ENCODE results near the gene ADAMTS17. TPM values are rescaled to one million over a fixed set of nuclear protein-coding genes. Genes with fewer than 3 reads are reported as not detected.
A peak's percentile ranks its signal among the peaks of the same experiment; 100 is the strongest.

The ADAMTS17 gene
- total and polyA plus RNA-seq, 9 of the 15 experiments (the other 6 are each of a cell fraction or from before 2014, with no cell fraction given), result 0.01 to 0.14 (median 0.07) TPM; not detected in 6

DNA sequence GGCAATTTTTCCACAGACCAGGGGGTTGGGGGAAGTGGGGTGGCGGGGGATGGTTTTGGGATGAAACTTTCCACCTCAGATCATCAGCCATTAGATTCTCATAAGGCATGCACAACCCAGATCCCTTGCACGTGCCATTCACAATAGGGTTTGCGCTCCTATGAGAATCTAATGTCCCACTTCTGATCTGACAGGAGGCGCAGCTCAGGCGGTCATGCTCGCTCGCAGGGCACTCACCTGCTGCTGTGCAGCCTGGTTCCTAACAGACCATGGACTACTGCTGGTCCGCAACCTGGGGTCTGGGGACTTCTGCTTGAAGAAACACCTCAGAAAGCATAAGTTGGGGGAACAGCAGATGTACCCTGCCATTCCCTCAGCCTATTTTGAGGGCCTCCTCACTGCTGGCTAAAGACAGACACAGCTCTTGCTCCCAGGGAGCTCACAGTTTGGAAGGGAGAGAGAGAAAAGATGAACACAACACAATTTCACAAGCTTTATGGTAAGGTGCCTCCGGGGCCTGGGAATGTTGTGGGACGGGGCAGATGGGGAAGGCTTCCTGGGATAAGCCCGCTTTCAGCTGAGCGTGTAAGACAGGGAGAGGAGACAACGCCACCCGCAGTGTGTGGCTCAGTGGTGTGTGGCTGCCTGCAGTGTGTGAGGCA lies 285.2 kb downstream of the ADAMTS17 start:
- no TSS peak for BruUV-seq (replicated peaks)
- Histone ChIP-seq H4K20me1 (replicated peaks; ENCODE audit: control insufficient read depth, insufficient read depth, low read length) (no peaks in the 10 kb centered on the region), H3K9me1 (ENCODE audit: control insufficient read depth, insufficient read depth, low read length) (no peaks in the 10 kb centered on the region), H3K4me2 (ENCODE audit: insufficient read depth, low read length) (no peak overlapping the region), H3K27ac (ENCODE audit: extremely low read depth, low read depth, low read length) (no peak overlapping the region), H3K9me3 (replicated peaks; ENCODE audit: control insufficient read depth, insufficient read depth, low read depth, low read length) (no peaks in the 10 kb centered on the region), H3K27me3 (ENCODE audit: control insufficient read depth in 2 of 2, insufficient read depth in 2 of 2, low read length in 2 of 2) (peaks cover 26 to 82% of the 10 kb centered on the region in 2 experiments), H3K9ac (ENCODE audit: insufficient read depth in 1 of 2, low read depth in 2 of 2, low read length in 2 of 2) (no peak overlapping the region), H2AFZ (ENCODE audit: low read depth, low read length) (no peak overlapping the region), H3K4me1 (replicated peaks in 1 of 2; ENCODE audit: control insufficient read depth in 2 of 2, insufficient read depth in 2 of 2, low read length in 2 of 2) (no peaks in the 10 kb centered on the region), H3K4me3 (no peak overlapping the region), H3K79me2 (ENCODE audit: control insufficient read depth, insufficient read depth, low read length) (no peaks in the 10 kb centered on the region), H3K36me3 (ENCODE audit: control insufficient read depth, insufficient read depth, low read length) (no peaks in the 10 kb centered on the region)
- TF ChIP-seq ZFX (CRISPR knock-in tag; IDR thresholded peaks at IDR 0.05) (no peak), NFIX (CRISPR knock-in tag; IDR thresholded peaks at IDR 0.05; ENCODE audit: low read depth) (no peak), DPF2 (IDR thresholded peaks at IDR 0.05) (no peak), BACH1 (tag; IDR thresholded peaks at IDR 0.05) (no peak), JUNB (CRISPR knock-in tag; conservative IDR thresholded peaks at IDR 0.05) (no peak), ILF3 (IDR thresholded peaks at IDR 0.05; ENCODE audit: borderline replicate concordance) (no peak), HLTF (IDR thresholded peaks at IDR 0.05) (no peak), ZNF764 (CRISPR knock-in tag; IDR thresholded peaks at IDR 0.05; ENCODE audit: low read depth) (no peak), PML (IDR thresholded peaks at IDR 0.05; ENCODE audit: low read length) (no peak)
- TF ChIP-seq, protein P1, sequence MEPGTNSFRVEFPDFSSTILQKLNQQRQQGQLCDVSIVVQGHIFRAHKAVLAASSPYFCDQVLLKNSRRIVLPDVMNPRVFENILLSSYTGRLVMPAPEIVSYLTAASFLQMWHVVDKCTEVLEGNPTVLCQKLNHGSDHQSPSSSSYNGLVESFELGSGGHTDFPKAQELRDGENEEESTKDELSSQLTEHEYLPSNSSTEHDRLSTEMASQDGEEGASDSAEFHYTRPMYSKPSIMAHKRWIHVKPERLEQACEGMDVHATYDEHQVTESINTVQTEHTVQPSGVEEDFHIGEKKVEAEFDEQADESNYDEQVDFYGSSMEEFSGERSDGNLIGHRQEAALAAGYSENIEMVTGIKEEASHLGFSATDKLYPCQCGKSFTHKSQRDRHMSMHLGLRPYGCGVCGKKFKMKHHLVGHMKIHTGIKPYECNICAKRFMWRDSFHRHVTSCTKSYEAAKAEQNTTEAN (CRISPR knock-in tag; IDR thresholded peaks at IDR 0.05), result no peak
- TF ChIP-seq, protein P2, sequence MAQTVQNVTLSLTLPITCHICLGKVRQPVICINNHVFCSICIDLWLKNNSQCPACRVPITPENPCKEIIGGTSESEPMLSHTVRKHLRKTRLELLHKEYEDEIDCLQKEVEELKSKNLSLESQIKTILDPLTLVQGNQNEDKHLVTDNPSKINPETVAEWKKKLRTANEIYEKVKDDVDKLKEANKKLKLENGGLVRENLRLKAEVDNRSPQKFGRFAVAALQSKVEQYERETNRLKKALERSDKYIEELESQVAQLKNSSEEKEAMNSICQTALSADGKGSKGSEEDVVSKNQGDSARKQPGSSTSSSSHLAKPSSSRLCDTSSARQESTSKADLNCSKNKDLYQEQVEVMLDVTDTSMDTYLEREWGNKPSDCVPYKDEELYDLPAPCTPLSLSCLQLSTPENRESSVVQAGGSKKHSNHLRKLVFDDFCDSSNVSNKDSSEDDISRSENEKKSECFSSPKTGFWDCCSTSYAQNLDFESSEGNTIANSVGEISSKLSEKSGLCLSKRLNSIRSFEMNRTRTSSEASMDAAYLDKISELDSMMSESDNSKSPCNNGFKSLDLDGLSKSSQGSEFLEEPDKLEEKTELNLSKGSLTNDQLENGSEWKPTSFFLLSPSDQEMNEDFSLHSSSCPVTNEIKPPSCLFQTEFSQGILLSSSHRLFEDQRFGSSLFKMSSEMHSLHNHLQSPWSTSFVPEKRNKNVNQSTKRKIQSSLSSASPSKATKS (CRISPR knock-in tag; IDR thresholded peaks at IDR 0.05), result no peak
- ChIA-PET CTCF (ENCODE audit: low intra/inter-chr PET ratio) (no interaction called here), POLR2A (interaction anchor here (0.5 kb wide), 1 partner anchor 97 kb away, joined by 3 read pairs; no protein-coding TSS in a partner anchor)
- under 1% methylated on average over 11 of the region's 14 CpGs for WGBS (ENCODE audit: insufficient coverage, low coverage, missing lambda C conversion rate)
- 0 out of 3 replicates have a peak, but pooled peaks have one; percentile 35 for ATAC-seq
- no peak for FAIRE-seq
- no peak for DNase-seq (ENCODE audit: extremely low read depth in 1 of 4, low spot score in 3 of 4)
- intact Hi-C loops (cut with micrococcal nuclease) (no loop called here), in situ Hi-C loops (cut with MboI) (no loop called here)
